Dendritic cell treated with granulocyte-macrophage colony-stimulating factor and Interleukin-4, amounts not matched to agents 40 ng/mL and 50 ng/mL, for 4 days (primary cell): ENCODE data around the gene MRPL37.

ENCODE experiments used
- H3K27ac Mint-ChIP-seq: one replicate; pipeline ENCODE4 v1.8.0; 2022; ENCODE audit warnings: mild to moderate bottlenecking, mixed read lengths
- H3K27me3 Mint-ChIP-seq: one replicate; pipeline ENCODE4 v1.8.0; 2022; ENCODE audit warnings: mild to moderate bottlenecking, mixed read lengths
- H3K36me3 Mint-ChIP-seq: one replicate; pipeline ENCODE4 v1.8.0; 2022; ENCODE audit warnings: low read depth, mixed read lengths
- H3K4me1 Mint-ChIP-seq: one replicate; pipeline ENCODE4 v1.8.0; 2022; ENCODE audit warnings: low read depth, mixed read lengths
- H3K4me3 Mint-ChIP-seq: one replicate; pipeline ENCODE4 v1.8.0; 2022; ENCODE audit warnings: mild to moderate bottlenecking, moderate library complexity, mixed read lengths
- H3K9me3 Mint-ChIP-seq: one replicate; pipeline ENCODE4 v1.8.0; 2022; ENCODE audit warnings: mixed read lengths
- intact Hi-C: fragments of 100-400 bp; cut with micrococcal nuclease; formaldehyde crosslinking; loops from one replicate; pipeline ENCODE4 v1.15.0; 2022

Gene MRPL37

GRCh38 chr1:54262244-54262643 lies 62.3 kb downstream of the MRPL37 start:
- Mint-ChIP-seq H3K4me3 (no peak overlapping the region), H3K4me1 (no peaks in the 10 kb centered on the region), H3K27ac (no peak overlapping the region), H3K9me3 (no peaks in the 10 kb centered on the region), H3K27me3 (no peaks in the 10 kb centered on the region), H3K36me3 (peaks cover 42% of the 10 kb centered on the region)
- intact Hi-C loops, result no loop called here

GRCh38 chr1:54263601-54264226 lies 63.7 kb downstream of the MRPL37 start:
- no peaks in the 10 kb centered on the region for H3K27me3 Mint-ChIP-seq
- no peak overlapping the region for H3K27ac Mint-ChIP-seq
- no peak overlapping the region for H3K4me3 Mint-ChIP-seq
- intact Hi-C loops, result no loop called here
- H3K4me1 Mint-ChIP-seq, result no peaks in the 10 kb centered on the region
- peaks cover 28% of the 10 kb centered on the region for H3K36me3 Mint-ChIP-seq
- H3K9me3 Mint-ChIP-seq, result no peaks in the 10 kb centered on the region

GRCh38 chr1:54265126-54265525 lies 65.2 kb downstream of the MRPL37 start:
- H3K27me3 Mint-ChIP-seq, result no peaks in the 10 kb centered on the region
- no peak overlapping the region for H3K27ac Mint-ChIP-seq
- H3K4me1 Mint-ChIP-seq, result no peaks in the 10 kb centered on the region
- H3K9me3 Mint-ChIP-seq, result no peaks in the 10 kb centered on the region
- intact Hi-C loops, result no loop called here
- peaks cover 23% of the 10 kb centered on the region for H3K36me3 Mint-ChIP-seq
- no peak overlapping the region for H3K4me3 Mint-ChIP-seq

GRCh38 chr1:54265659-54266058 lies 65.7 kb downstream of the MRPL37 start:
- Mint-ChIP-seq H3K4me3 (no peak overlapping the region), H3K27me3 (no peaks in the 10 kb centered on the region), H3K27ac (no peak overlapping the region), H3K36me3 (peaks cover 27% of the 10 kb centered on the region), H3K4me1 (no peaks in the 10 kb centered on the region), H3K9me3 (no peaks in the 10 kb centered on the region)
- intact Hi-C loops, result no loop called here

GRCh38 chr1:54266195-54266594 lies 66.2 kb downstream of the MRPL37 start:
- intact Hi-C loops, result no loop called here
- Mint-ChIP-seq H3K27ac (no peak overlapping the region), H3K4me3 (no peak overlapping the region), H3K36me3 (peaks cover 27% of the 10 kb centered on the region), H3K4me1 (no peaks in the 10 kb centered on the region), H3K9me3 (no peaks in the 10 kb centered on the region), H3K27me3 (no peaks in the 10 kb centered on the region)

- Mint-ChIP-seq H3K4me3 (no peak overlapping the region), H3K27ac (no peak overlapping the region), H3K27me3 (no peaks in the 10 kb centered on the region), H3K4me1 (no peaks in the 10 kb centered on the region), H3K36me3 (peaks cover 28% of the 10 kb centered on the region), H3K9me3 (no peaks in the 10 kb centered on the region)
- intact Hi-C loops, result no loop called here
These were observed 66.9 kb downstream of the MRPL37 start for GRCh38 chr1:54266908-54267307.
